Measurements from ENCODE around the gene UBE2J2. TPM values are rescaled to one million over a fixed set of nuclear protein-coding genes. Genes with fewer than 3 reads are reported as not detected.

UBE2J2 gene
- total RNA-seq, 1 donor from 2014 or later = 28.7 TPM

- Histone ChIP-seq H3K27me3 (ENCODE audit: control insufficient read depth in 3 of 3, insufficient read depth in 3 of 3, low read length in 3 of 3) (no peaks in the 10 kb centered on the region), H3K36me3 (ENCODE audit: control insufficient read depth in 3 of 3, insufficient read depth in 3 of 3, low read length in 3 of 3) (peaks cover 3 to 15% (median 12%) of the 10 kb centered on the region in 3 donors), H3K4me1 (ENCODE audit: control insufficient read depth in 3 of 3, insufficient read depth in 3 of 3, low read length in 3 of 3) (peaks cover 38 to 48% (median 40%) of the 10 kb centered on the region in 3 donors), H3K9me3 (ENCODE audit: control insufficient read depth in 3 of 3, low read length in 3 of 3) (no peaks in the 10 kb centered on the region), H3K4me3 (ENCODE audit: low read length in 3 of 3) (peak overlapping the region; percentile 32 to 52 (median 45)), H3K27ac (ENCODE audit: low read depth, low read length) (peak overlapping the region; percentile 30), H3K9ac (ENCODE audit: low read depth in 1 of 3, low read length in 3 of 3) (peak overlapping the region; percentile 36 to 70 (median 36))
Observed at GRCh38 chr1:1270813-1271212, 2.8 kb downstream of the UBE2J2 start.

- Histone ChIP-seq H3K27me3 (ENCODE audit: control insufficient read depth in 3 of 3, insufficient read depth in 3 of 3, low read length in 3 of 3) (no peaks in the 10 kb centered on the region), H3K9me3 (ENCODE audit: control insufficient read depth in 3 of 3, low read length in 3 of 3) (no peaks in the 10 kb centered on the region), H3K27ac (ENCODE audit: low read depth, low read length) (no peak overlapping the region), H3K4me3 (ENCODE audit: low read length in 3 of 3) (no peak overlapping the region), H3K9ac (ENCODE audit: low read depth in 1 of 3, low read length in 3 of 3) (no peak overlapping the region), H3K4me1 (ENCODE audit: control insufficient read depth in 3 of 3, insufficient read depth in 3 of 3, low read length in 3 of 3) (peaks cover 32 to 35% (median 32%) of the 10 kb centered on the region in 3 donors), H3K36me3 (ENCODE audit: control insufficient read depth in 3 of 3, insufficient read depth in 3 of 3, low read length in 3 of 3) (peaks cover 10 to 24% (median 20%) of the 10 kb centered on the region in 3 donors)
Observed at GRCh38 chr1:1268284-1268682, 5.4 kb downstream of the UBE2J2 start.

DNA sequence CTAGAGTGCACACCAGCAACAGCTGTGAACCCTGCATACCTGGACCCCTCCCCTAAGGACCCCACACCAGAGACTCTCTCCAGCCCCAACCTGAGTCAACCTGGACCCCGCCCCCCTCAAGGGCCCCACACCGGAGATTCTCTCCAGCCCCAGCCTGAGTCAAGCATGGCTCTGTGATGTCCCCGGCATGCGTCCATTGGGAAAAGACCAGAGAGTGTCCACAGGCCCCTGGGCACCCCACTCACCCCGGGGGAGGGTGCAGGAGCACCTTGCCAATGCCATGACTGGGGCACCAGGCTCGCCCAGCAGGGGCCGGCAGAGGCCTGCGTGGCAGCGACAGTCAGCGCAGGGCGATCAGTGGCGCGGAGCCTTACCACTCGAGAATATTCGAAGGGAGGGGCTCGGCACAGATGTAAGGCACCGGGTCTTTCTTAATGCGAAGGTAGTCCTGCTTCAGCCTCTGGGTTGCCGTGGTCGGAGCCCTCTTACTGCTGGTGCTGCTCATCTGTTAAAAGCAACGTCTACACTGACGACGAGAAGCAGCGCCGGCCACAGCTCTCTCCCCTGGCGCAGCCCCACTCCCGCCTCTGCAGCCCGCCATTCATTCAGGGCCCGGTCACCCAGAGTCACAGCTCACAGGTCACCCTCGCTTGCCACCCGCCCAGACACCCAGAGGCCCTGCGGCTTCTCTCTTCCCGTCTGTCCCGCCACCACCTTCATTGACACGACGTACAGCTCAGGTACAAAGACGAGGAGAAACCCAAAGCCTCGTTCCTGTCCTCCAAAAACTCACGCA lies 6.0 kb downstream of the UBE2J2 start:
- Histone ChIP-seq H3K4me3 (ENCODE audit: low read length in 3 of 3) (no peak overlapping the region), H3K27me3 (ENCODE audit: control insufficient read depth in 3 of 3, insufficient read depth in 3 of 3, low read length in 3 of 3) (no peaks in the 10 kb centered on the region), H3K4me1 (ENCODE audit: control insufficient read depth in 3 of 3, insufficient read depth in 3 of 3, low read length in 3 of 3) (peaks cover 29 to 30% (median 29%) of the 10 kb centered on the region in 3 donors), H3K9ac (ENCODE audit: low read depth in 1 of 3, low read length in 3 of 3) (no peak overlapping the region), H3K27ac (ENCODE audit: low read depth, low read length) (no peak overlapping the region), H3K9me3 (ENCODE audit: control insufficient read depth in 3 of 3, low read length in 3 of 3) (no peaks in the 10 kb centered on the region), H3K36me3 (ENCODE audit: control insufficient read depth in 3 of 3, insufficient read depth in 3 of 3, low read length in 3 of 3) (peaks cover 15 to 30% (median 25%) of the 10 kb centered on the region in 3 donors)

- H3K27me3 ChIP-seq (ENCODE audit: control insufficient read depth in 3 of 3, insufficient read depth in 3 of 3, low read length in 3 of 3) = no peaks in the 10 kb centered on the region
- no peak overlapping the region for H3K4me3 ChIP-seq (ENCODE audit: low read length in 3 of 3)
- H3K9me3 ChIP-seq (ENCODE audit: control insufficient read depth in 3 of 3, low read length in 3 of 3) = no peaks in the 10 kb centered on the region
- H3K4me1 ChIP-seq (ENCODE audit: control insufficient read depth in 3 of 3, insufficient read depth in 3 of 3, low read length in 3 of 3) = peaks cover 2 to 3% (median 2%) of the 10 kb centered on the region in 3 donors
- no peak overlapping the region for H3K27ac ChIP-seq (ENCODE audit: low read depth, low read length)
- peaks cover 37 to 48% (median 45%) of the 10 kb centered on the region in 3 donors for H3K36me3 ChIP-seq (ENCODE audit: control insufficient read depth in 3 of 3, insufficient read depth in 3 of 3, low read length in 3 of 3)
- H3K9ac ChIP-seq (ENCODE audit: low read depth in 1 of 3, low read length in 3 of 3) = peak overlapping the region in 1 of 3 donors; percentile 16
Observed at GRCh38 chr1:1264868-1265272, 8.8 kb downstream of the UBE2J2 start.

- no peak overlapping the region for H3K9ac ChIP-seq (ENCODE audit: low read depth in 1 of 3, low read length in 3 of 3)
- H3K9me3 ChIP-seq (ENCODE audit: control insufficient read depth in 3 of 3, low read length in 3 of 3) = no peaks in the 10 kb centered on the region
- H3K27ac ChIP-seq (ENCODE audit: low read depth, low read length) = no peak overlapping the region
- peaks cover 43 to 54% (median 52%) of the 10 kb centered on the region in 3 donors for H3K36me3 ChIP-seq (ENCODE audit: control insufficient read depth in 3 of 3, insufficient read depth in 3 of 3, low read length in 3 of 3)
- no peaks in the 10 kb centered on the region for H3K27me3 ChIP-seq (ENCODE audit: control insufficient read depth in 3 of 3, insufficient read depth in 3 of 3, low read length in 3 of 3)
- H3K4me1 ChIP-seq (ENCODE audit: control insufficient read depth in 3 of 3, insufficient read depth in 3 of 3, low read length in 3 of 3) = peaks cover 0 to 2% (median 0%) of the 10 kb centered on the region in 3 donors
- no peak overlapping the region for H3K4me3 ChIP-seq (ENCODE audit: low read length in 3 of 3)
Observed at GRCh38 chr1:1264026-1264425, 9.6 kb downstream of the UBE2J2 start.

DNA sequence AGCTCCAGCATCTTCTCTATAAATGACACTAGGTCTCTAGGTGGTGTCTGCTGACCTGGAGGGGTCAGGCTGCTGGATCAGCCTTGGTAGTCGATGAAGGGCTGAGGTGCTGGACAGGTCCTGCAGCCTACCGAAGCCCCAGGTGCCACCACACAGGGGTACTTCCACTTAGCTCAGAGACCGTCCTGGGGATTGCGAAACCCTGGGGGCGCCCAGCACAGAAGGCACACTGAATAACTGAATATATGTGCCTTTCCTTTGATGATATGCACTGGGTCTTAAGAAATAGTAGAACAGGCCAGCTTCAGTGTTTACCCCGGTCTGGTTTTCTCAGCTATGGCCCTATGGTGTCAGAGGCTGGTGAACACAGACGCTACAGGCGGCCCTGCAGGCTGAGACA lies 10.9 kb downstream of the UBE2J2 start:
- Histone ChIP-seq H3K4me1 (ENCODE audit: control insufficient read depth in 3 of 3, insufficient read depth in 3 of 3, low read length in 3 of 3) (peaks cover 0 to 6% (median 0%) of the 10 kb centered on the region in 3 donors), H3K9me3 (ENCODE audit: control insufficient read depth in 3 of 3, low read length in 3 of 3) (no peaks in the 10 kb centered on the region), H3K36me3 (ENCODE audit: control insufficient read depth in 3 of 3, insufficient read depth in 3 of 3, low read length in 3 of 3) (peaks cover 46 to 54% (median 54%) of the 10 kb centered on the region in 3 donors), H3K27me3 (ENCODE audit: control insufficient read depth in 3 of 3, insufficient read depth in 3 of 3, low read length in 3 of 3) (no peaks in the 10 kb centered on the region), H3K27ac (ENCODE audit: low read depth, low read length) (no peak overlapping the region), H3K9ac (ENCODE audit: low read depth in 1 of 3, low read length in 3 of 3) (no peak overlapping the region), H3K4me3 (ENCODE audit: low read length in 3 of 3) (no peak overlapping the region)

DNA sequence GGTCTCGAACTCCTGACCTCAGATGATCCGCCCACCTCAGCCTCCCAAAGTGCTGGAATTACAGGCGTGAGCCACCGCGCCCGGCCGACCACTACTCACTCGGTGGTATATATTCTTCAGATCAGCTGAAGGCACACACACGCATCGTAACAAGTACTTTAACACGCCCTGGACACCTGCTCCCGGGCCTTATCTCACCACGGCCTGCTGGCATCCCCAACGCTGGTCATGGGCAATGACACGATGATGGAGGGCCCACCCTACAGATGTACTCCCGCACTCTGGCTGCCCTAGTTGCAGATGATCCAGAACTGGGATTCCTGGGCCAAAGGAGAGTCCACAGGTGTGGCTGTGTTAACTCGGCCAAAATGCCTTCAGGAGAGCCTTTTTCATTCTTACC lies 11.6 kb downstream of the UBE2J2 start:
- no peak overlapping the region for H3K27ac ChIP-seq (ENCODE audit: low read depth, low read length)
- no peak overlapping the region for H3K4me3 ChIP-seq (ENCODE audit: low read length in 3 of 3)
- no peaks in the 10 kb centered on the region for H3K9me3 ChIP-seq (ENCODE audit: control insufficient read depth in 3 of 3, low read length in 3 of 3)
- H3K27me3 ChIP-seq (ENCODE audit: control insufficient read depth in 3 of 3, insufficient read depth in 3 of 3, low read length in 3 of 3) = no peaks in the 10 kb centered on the region
- no peak overlapping the region for H3K9ac ChIP-seq (ENCODE audit: low read depth in 1 of 3, low read length in 3 of 3)
- peaks cover 0 to 6% (median 0%) of the 10 kb centered on the region in 3 donors for H3K4me1 ChIP-seq (ENCODE audit: control insufficient read depth in 3 of 3, insufficient read depth in 3 of 3, low read length in 3 of 3)
- H3K36me3 ChIP-seq (ENCODE audit: control insufficient read depth in 3 of 3, insufficient read depth in 3 of 3, low read length in 3 of 3) = peaks cover 46 to 48% (median 47%) of the 10 kb centered on the region in 3 donors

GRCh38 chr1:1260843-1261560 lies 12.7 kb downstream of the UBE2J2 start:
- Histone ChIP-seq H3K9ac (ENCODE audit: low read depth in 1 of 3, low read length in 3 of 3) (no peak overlapping the region), H3K4me3 (ENCODE audit: low read length in 3 of 3) (no peak overlapping the region), H3K4me1 (ENCODE audit: control insufficient read depth in 3 of 3, insufficient read depth in 3 of 3, low read length in 3 of 3) (peaks cover 0 to 6% (median 0%) of the 10 kb centered on the region in 3 donors), H3K36me3 (ENCODE audit: control insufficient read depth in 3 of 3, insufficient read depth in 3 of 3, low read length in 3 of 3) (peaks cover 48 to 51% (median 50%) of the 10 kb centered on the region in 3 donors), H3K9me3 (ENCODE audit: control insufficient read depth in 3 of 3, low read length in 3 of 3) (no peaks in the 10 kb centered on the region), H3K27me3 (ENCODE audit: control insufficient read depth in 3 of 3, insufficient read depth in 3 of 3, low read length in 3 of 3) (no peaks in the 10 kb centered on the region), H3K27ac (ENCODE audit: low read depth, low read length) (no peak overlapping the region)

GRCh38 chr1:1259951-1260600 lies 13.6 kb downstream of the UBE2J2 start:
- Histone ChIP-seq H3K27me3 (ENCODE audit: control insufficient read depth in 3 of 3, insufficient read depth in 3 of 3, low read length in 3 of 3) (no peaks in the 10 kb centered on the region), H3K9me3 (ENCODE audit: control insufficient read depth in 3 of 3, low read length in 3 of 3) (no peaks in the 10 kb centered on the region), H3K4me1 (ENCODE audit: control insufficient read depth in 3 of 3, insufficient read depth in 3 of 3, low read length in 3 of 3) (peaks cover 0 to 6% (median 0%) of the 10 kb centered on the region in 3 donors), H3K4me3 (ENCODE audit: low read length in 3 of 3) (no peak overlapping the region), H3K27ac (ENCODE audit: low read depth, low read length) (no peak overlapping the region), H3K9ac (ENCODE audit: low read depth in 1 of 3, low read length in 3 of 3) (peak overlapping the region in 1 of 3 donors; percentile 54), H3K36me3 (ENCODE audit: control insufficient read depth in 3 of 3, insufficient read depth in 3 of 3, low read length in 3 of 3) (peaks cover 53 to 54% (median 53%) of the 10 kb centered on the region in 3 donors)
